Smooth muscle cell (in vitro differentiated cells): ENCODE data around the gene PALM2AKAP2. TPM values are rescaled to one million over a fixed set of nuclear protein-coding genes. Genes with fewer than 3 reads are reported as not detected.

Experiments
- DNase-seq: peaks from one replicate; lab custom pipeline; 2025; ENCODE audit not compliant: unreplicated experiment; lab: John Stamatoyannopoulos, UW
- H2AFZ ChIP-seq: fragments of 200-600 bp; sonication (generic); 2 replicates; pipeline ENCODE4 v1.6.0; 2016; ENCODE audit warnings: antibody characterized with exemption, low read depth, mild to moderate bottlenecking
- H3F3A ChIP-seq: fragments of 200-600 bp; sonication (generic); 2 replicates; pipeline ENCODE4 v1.6.0; 2017; ENCODE audit warnings: antibody characterized with exemption, low read depth
- H3K27ac ChIP-seq: fragments of 200-600 bp; sonication (generic); 2 replicates; pipeline ENCODE4 v1.5.1; 2016; ENCODE audit warnings: low read depth, mild to moderate bottlenecking
- H3K27me3 ChIP-seq: fragments of 200-600 bp; sonication (generic); 2 replicates; pipeline ENCODE4 v1.6.1; 2016; ENCODE audit warnings: low read depth, mild to moderate bottlenecking
- H3K36me3 ChIP-seq: fragments of 200-600 bp; sonication (generic); 2 replicates; pipeline ENCODE4 v1.5.1; 2016; ENCODE audit warnings: low read depth
- H3K4me1 ChIP-seq: fragments of 200-600 bp; sonication (generic); 2 replicates; pipeline ENCODE4 v1.5.1; 2016; ENCODE audit warnings: low read depth
- H3K4me2 ChIP-seq: fragments of 200-600 bp; sonication (generic); 2 replicates; pipeline ENCODE4 v1.6.0; 2016; ENCODE audit warnings: mild to moderate bottlenecking
- H3K4me3 ChIP-seq: fragments of 200-600 bp; sonication (generic); 2 replicates; pipeline ENCODE4 v1.5.1; 2016; ENCODE audit warnings: mild to moderate bottlenecking
- H3K79me2 ChIP-seq: fragments of 200-600 bp; sonication (generic); 2 replicates; pipeline ENCODE4 v1.6.0; 2016; ENCODE audit warnings: low read depth, mild to moderate bottlenecking
- H3K9ac ChIP-seq: fragments of 200-600 bp; sonication (generic); 2 replicates; pipeline ENCODE4 v1.6.0; 2016; ENCODE audit warnings: low read depth
- H3K9me3 ChIP-seq: fragments of 200-600 bp; sonication (generic); replicated peaks from 2 replicates; pipeline ENCODE4 v1.5.1; 2016; ENCODE audit warnings: low read depth
- H4K20me1 ChIP-seq: fragments of 200-600 bp; sonication (generic); 2 replicates; pipeline ENCODE4 v1.6.0; 2016; ENCODE audit warnings: low read depth
- WGBS: methylation state at CpG from one replicate; pipeline ENCODE4 v1.1.7; 2016; ENCODE audit warnings: low lambda C conversion rate; 5-methylcytosine and 5-hydroxymethylcytosine counted together
- polyA plus RNA-seq: library from polyadenylated mRNA; unstranded; fragments of >200 nt; fragmentation: Nextera tagmentation; extraction: Ambion mirVana; gene quantifications from 2 replicates; pipeline ENCODE4 v1.2.1, GENCODE V29; 2016
- total RNA-seq: library from RNA; depleted of rRNA; stranded (reverse); fragments of >200 nt; gene quantifications from 2 replicates; pipeline ENCODE4 v1.2.3, GENCODE V29; 2014
- TF ChIP-seq, protein P1 (sequence below): fragments of 200-600 bp; sonication (generic); IDR thresholded peaks from 2 replicates; pipeline ENCODE4 v1.5.1; 2017; ENCODE audit warnings: borderline replicate concordance, mild to moderate bottlenecking, antibody characterized with exemption; ENCODE audit not compliant: insufficient read depth, poor library complexity, severe bottlenecking

PALM2AKAP2 gene
- total and polyA plus RNA-seq, 2 experiments from 2014 or later, result 5.8 to 9.3 TPM

DNA sequence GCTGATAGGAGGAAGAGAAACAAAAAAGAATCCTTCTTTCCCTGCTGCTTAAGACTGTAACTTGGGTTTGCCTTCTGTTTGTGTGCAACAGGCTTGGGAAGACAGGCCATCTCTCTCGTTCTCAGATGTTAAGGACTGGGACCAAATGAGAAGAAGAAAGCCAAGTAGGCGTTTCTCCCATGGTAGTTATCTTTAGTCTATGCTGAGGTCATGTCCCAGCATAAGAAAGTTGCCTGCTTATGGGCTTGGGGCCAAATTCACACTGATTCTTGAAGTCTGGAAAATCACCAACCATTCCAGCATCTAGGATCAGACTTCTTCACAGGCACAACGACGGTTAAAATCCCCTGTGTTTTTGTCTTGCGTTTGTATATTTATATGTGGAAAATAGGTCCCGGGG is 44.2 kb upstream of the PALM2AKAP2 start:
- Histone ChIP-seq H3K4me3 (no peak overlapping the region), H3K9ac (no peak overlapping the region), H3K36me3 (no peaks in the 10 kb centered on the region), H3K9me3 (no peaks in the 10 kb centered on the region), H3K79me2 (no peaks in the 10 kb centered on the region), H3K4me1 (no peaks in the 10 kb centered on the region), H3K27me3 (no peaks in the 10 kb centered on the region), H3K27ac (no peak overlapping the region), H3K4me2 (no peak overlapping the region), H3F3A (no peaks in the 10 kb centered on the region), H4K20me1 (no peaks in the 10 kb centered on the region), H2AFZ (peak overlapping the region; percentile 31)
- TF ChIP-seq, protein P1, sequence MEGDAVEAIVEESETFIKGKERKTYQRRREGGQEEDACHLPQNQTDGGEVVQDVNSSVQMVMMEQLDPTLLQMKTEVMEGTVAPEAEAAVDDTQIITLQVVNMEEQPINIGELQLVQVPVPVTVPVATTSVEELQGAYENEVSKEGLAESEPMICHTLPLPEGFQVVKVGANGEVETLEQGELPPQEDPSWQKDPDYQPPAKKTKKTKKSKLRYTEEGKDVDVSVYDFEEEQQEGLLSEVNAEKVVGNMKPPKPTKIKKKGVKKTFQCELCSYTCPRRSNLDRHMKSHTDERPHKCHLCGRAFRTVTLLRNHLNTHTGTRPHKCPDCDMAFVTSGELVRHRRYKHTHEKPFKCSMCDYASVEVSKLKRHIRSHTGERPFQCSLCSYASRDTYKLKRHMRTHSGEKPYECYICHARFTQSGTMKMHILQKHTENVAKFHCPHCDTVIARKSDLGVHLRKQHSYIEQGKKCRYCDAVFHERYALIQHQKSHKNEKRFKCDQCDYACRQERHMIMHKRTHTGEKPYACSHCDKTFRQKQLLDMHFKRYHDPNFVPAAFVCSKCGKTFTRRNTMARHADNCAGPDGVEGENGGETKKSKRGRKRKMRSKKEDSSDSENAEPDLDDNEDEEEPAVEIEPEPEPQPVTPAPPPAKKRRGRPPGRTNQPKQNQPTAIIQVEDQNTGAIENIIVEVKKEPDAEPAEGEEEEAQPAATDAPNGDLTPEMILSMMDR, result no peak
- DNase-seq, result no peak
- WGBS, result 76% methylated on average over 6 of the region's 6 CpGs

DNA sequence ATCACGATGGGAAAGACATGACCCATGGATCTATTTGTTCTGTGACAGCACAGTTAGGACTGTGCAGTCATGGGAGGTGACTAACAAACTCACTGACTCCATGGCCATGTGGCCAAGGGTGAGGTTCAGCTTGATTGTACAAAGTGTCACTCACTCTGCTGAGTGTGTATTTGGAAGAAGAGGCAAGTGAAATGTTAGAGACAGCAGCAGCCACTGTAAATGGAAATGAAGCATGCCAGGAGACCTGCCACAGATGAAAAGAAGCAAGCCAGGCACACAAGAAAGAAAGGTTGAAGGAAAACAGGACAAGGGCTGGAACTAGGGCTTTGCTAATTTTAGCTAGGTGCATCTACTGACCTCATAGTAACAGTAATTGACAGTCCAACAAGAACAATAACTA is 42.7 kb upstream of the PALM2AKAP2 start:
- WGBS, result 88% methylated on average over 1 of the region's 1 CpG
- Histone ChIP-seq H3K4me1 (peaks cover 2% of the 10 kb centered on the region), H3K9me3 (no peaks in the 10 kb centered on the region), H3K36me3 (no peaks in the 10 kb centered on the region), H3K4me3 (no peak overlapping the region), H3K27ac (no peak overlapping the region), H2AFZ (no peak overlapping the region), H3K27me3 (no peaks in the 10 kb centered on the region), H4K20me1 (no peaks in the 10 kb centered on the region), H3F3A (no peaks in the 10 kb centered on the region), H3K9ac (no peak overlapping the region), H3K79me2 (no peaks in the 10 kb centered on the region), H3K4me2 (no peak overlapping the region)
- TF ChIP-seq, protein P1, result no peak
- DNase-seq, result no peak

DNA sequence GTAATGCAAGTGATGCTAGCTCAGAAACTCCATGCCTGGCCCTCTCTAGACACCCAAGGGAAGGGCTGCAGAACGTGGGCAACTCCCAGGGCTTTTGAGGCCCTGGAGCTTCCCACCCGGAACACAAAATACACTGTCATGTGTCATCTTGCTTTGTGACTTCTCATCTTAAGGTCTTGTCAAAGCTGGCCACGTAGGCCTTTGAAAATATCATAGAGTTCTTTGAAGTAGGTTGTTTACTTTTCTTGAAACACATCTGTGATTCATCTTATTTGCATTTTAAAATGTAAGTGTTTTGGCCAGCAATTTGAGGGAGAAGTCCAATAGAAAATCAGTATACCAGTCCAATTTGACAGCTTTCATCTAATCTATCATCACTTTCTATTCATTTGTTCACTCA is 40.2 kb upstream of the PALM2AKAP2 start:
- Histone ChIP-seq H3K4me2 (no peak overlapping the region), H3K27me3 (no peaks in the 10 kb centered on the region), H4K20me1 (no peaks in the 10 kb centered on the region), H3K36me3 (no peaks in the 10 kb centered on the region), H3K79me2 (no peaks in the 10 kb centered on the region), H3K4me1 (peaks cover 16% of the 10 kb centered on the region), H3K27ac (no peak overlapping the region), H3K9ac (no peak overlapping the region), H2AFZ (no peak overlapping the region), H3K4me3 (no peak overlapping the region), H3F3A (no peaks in the 10 kb centered on the region), H3K9me3 (no peaks in the 10 kb centered on the region)
- WGBS, result 58% methylated on average over 3 of the region's 3 CpGs
- DNase-seq, result no peak
- TF ChIP-seq, protein P1, result no peak

DNA sequence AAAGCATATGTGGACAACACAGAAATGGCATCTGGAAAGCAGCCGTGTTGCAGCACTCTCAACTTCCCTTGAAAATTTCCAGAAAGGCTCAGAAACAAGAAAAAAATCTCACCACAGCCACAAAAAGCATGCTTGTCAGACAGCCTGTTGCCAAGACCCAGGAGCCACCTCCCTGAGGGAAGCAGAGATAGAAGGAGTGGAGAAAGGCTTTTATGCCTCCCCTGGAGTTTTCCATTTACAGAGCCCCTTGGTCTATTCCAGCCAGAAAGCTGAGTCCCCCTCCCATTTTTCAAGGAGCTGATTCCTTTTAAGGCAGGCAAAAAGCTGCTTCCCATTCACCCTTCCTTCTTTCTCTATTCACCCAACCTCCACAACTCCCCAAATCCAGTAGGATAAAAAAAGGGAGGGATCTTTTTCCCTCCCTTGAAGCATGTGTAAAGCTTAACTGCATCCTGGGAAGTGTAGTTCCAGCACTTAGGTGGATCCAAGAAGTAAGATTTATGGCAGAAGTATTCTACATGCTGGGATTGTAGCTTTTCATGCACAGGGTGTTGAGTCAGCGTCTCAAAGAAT is 37.1 kb upstream of the PALM2AKAP2 start:
- Histone ChIP-seq H3K27ac (peak overlapping the region; percentile 60), H3K27me3 (no peaks in the 10 kb centered on the region), H4K20me1 (no peaks in the 10 kb centered on the region), H3K36me3 (no peaks in the 10 kb centered on the region), H3K9me3 (no peaks in the 10 kb centered on the region), H2AFZ (no peak overlapping the region), H3K4me3 (no peak overlapping the region), H3K4me2 (peak overlapping the region; percentile 72), H3K4me1 (peaks cover 34% of the 10 kb centered on the region), H3F3A (no peaks in the 10 kb centered on the region), H3K9ac (no peak overlapping the region), H3K79me2 (no peaks in the 10 kb centered on the region)
- 20% methylated on average over 2 of the region's 2 CpGs for WGBS
- no peak for DNase-seq
- TF ChIP-seq, protein P1, result no peak
